Stimulated activated CD4-positive, alpha-beta T cell treated with anti-CD3 and anti-CD28 coated beads, Interleukin-4, amount 100 ng/mL, for 48 hours (primary cell): ENCODE data around the gene ADAMTS17.
"Not testable (repeated sequence)": the region's sequence is repeated elsewhere in the genome, so short reads cannot be mapped to it uniquely, and the experiment has no call there.

Experiments used
- DNase-seq, 2 donors: peaks; one replicate each; pipeline ENCODE4 v3.0.0-alpha.2; 2020; ENCODE audit warnings: low read depth in 2 of 2

The ADAMTS17 gene

DNA sequence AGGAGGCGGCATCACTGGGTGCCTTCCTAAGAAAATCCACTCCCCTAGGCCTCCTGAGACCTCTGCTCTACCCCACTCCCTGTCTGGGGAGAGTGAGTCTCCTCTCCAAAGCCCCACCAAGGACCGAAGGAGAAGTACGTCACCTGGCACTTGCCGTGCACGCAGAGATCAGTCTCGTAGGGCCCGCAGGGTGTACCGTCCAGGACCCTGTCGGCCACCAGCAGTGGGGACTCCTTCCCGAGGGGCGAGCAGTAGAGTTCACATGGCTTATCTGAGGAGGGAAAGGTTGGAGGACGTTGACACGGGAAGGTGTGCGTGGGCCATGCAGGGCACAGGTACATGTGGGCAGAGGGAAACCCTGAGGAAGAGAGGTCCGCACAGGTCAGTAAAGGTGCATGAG, 232.9 kb downstream of the ADAMTS17 start:
- DNase-seq, result no peak

DNA sequence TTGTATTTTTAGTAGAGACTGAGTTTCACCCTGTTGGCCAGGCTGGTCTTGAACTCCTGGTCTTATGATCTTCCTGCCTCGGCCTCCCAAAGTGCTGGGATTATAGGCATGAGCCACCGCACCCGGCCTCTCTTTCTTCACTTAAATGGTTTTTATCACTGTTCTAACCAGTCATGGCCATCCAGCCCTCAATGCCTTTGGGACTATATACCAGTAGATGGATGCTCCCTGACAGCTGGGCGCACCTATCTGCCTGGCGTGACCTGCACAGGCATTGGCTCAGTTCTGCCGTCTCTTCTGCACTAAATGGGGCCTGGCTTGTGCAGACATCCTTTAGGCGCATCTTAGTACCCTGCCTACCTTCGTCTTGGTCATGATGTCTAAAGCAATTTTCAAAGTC, 233.4 kb downstream of the ADAMTS17 start:
- no peak for DNase-seq

DNA sequence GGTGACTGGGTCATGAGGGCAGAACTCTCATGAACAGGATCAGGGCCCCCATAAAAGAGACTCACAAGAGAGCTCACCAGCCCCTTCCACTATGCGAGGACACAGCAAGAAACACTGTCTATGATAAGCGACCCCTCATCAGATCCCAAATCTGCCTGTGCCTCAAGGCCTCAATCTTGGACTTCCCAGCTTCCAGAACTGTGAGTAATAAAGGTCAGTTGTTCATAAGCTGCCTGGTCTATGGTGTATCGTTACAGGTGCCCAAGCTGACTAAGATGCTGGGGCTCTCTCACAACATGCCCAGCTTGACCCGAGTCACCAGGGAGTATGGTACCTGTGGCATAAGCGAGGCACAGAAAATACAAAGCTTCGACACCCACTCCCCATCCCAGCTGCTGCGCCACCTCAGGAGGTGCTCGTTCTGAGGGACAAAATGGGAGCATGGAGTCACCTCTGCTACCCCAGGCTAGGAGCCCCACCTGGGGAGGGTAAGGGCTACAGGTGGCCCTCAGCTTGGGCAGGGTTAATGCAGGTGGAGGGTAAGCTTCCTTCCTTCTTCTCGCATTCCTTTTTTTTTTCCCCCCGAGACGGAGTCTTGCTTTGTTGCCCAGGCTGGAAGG, 234.1 kb downstream of the ADAMTS17 start:
- no peak for DNase-seq

DNA sequence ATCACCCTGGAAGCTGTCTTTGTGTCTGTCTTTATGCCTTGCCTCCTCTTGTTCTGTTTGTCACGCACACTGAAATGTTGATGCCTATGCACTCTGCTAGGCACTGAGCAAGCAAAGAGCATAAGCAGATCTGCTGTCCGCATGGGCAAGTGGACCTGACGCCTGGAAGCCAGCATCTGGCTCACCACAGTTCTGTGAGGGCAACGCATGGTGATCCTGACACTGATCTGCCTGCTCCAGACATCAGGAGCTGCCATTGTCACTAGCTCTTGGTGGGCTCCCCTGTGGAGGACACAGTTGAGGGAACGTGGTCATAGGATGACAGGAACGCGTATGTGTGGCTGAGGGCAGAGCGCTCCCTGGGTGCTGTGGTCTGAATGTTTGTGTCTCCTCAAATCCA, 234.6 kb downstream of the ADAMTS17 start:
- DNase-seq, result no peak

DNA sequence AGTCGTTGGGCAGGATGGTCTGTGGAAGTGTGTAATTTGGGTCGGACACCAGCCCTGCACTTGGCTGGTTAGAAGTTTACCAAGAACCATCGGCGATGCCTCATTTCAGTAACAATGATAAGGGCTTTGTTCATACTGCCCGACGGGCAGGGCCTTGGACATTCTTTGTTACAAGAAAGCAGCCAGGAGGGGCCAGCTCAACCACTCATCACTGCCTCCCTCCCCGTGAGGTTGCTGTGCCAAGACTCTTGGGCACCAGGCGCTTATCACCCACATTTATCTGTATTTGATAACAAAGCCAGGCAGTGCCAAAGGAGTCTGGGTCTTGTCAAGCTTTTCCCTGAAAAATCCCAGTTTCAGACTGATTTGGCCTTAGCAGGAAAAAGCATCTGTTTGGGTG, 235.0 kb downstream of the ADAMTS17 start:
- no peak for DNase-seq

DNA sequence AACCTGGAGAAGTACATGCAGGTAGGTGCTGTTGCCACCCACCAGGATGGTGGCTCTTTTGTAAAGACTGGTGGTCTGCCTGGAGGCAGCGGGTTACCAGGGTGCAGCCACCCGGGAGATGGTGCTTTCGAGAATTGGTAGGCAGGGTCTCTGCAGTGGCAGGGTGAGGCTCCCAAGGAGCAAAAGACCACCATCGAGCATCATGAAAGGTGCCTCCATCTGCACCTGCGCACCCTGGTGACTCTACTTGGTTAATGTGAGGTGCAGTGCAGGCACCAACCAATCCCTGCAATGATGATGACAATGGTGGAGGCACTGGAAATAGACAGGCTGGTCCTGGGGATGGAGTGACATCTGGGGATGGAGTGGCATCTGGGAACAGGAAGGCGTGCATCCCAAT, 236.7 kb downstream of the ADAMTS17 start:
- DNase-seq, result no peak

DNA sequence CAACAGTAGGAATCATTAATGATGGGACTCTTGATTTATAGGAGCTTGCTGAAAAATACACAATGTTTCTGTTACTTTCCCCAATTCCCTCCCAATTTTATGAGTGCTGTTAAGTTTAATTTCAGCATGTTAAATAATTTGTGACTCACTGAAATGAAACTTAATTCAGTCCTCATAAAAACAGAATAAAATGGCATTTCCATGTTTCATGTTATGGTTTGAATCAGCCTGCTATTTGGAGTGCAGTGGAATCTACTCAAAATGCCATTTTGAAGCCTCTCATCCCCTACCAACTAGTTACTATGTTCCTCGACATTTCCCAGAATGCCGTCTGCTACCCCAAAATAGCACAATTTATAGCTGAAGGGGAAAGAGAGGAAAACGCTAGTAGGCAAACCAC, 237.5 kb downstream of the ADAMTS17 start:
- no peak for DNase-seq

DNA sequence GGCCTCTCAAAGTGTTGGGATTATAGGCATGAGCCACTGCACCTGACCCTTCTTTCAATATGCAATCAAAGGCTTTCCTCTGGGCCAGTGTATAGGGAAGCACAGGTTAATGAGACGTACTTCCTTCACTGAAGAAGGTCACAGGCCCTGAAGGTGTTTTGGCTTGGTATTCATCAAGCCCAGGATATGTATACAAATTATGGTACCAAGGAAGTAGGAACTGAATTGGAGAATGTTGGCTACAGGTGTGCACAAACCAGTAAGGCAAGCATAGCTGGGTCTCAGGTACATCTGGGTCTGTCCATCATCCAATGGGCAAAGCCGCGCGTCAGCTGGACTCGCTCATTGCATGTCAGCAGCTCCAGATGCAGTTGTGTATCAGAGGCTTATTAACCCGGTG, 237.9 kb downstream of the ADAMTS17 start:
- DNase-seq, result no peak

DNA sequence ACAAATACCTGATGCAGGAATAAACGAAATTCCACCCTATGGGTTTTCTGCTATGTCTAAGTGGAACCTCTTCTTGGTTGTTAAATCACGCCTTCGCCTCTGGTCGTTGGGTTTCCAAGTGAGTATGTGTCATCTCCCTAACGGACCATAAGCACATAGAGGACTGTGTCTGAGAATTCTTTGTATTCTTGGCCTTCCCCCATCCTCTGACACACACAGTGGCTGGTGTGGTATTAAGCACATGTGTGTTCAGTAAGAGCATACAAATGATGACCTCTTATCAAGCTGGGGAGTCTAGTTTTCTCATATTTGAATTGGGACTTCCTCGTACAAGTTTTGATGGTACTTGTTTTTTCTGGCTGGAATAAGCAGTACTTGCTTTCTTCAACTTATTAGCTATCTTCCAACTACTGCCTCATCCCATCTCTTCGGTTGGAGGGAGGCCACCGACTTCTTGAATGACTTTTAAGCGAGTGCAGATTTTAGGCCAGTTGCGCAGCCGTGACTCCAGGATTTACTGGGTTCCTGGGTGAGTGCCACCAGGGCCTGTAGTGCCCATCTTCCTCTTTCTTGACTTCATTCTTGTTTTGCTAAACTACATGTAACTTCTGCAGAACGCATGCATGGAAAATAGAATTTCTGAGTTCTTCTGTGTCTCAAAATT, 240.2 kb downstream of the ADAMTS17 start:
- DNase-seq, result no peak

DNA sequence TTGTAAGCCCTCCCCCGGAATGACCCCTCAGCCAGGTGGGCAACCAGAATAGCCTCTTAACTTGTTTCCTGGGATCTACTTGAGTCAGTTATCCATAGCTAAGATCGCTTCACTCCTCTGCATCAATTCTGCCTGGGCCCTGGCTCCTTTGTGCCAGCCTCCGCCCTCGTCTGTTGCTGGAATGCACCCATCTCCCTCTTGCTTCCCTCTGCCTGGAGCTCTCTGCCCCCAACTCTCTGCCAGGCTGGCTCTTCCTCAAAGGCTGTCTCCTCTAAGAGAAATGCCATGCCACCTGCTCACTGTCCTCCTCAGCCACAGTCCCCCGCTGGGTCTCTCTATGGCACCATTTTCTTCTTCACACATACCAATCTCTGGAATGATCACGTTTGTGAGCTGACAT, 240.8 kb downstream of the ADAMTS17 start:
- no peak for DNase-seq

DNA sequence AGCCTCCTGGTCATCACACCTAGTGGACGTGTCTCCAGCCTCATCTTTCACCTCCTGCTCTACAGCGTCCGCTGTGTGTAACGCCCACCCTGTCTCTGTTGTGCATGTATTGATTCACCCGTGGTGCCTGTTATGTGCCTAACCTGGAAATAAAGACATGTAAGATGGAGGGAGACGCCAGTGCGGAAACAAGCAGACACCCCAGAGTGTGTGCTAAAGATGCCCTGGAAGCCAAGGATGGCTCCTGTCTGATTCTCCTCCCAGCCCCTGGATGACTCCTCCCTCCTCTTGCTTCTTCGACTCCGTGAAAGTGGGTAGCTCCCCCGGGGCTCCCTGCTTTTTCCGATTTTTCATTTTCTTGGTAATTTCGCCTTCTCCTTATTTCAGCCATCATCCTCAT, 241.8 kb downstream of the ADAMTS17 start:
- no peak for DNase-seq

DNA sequence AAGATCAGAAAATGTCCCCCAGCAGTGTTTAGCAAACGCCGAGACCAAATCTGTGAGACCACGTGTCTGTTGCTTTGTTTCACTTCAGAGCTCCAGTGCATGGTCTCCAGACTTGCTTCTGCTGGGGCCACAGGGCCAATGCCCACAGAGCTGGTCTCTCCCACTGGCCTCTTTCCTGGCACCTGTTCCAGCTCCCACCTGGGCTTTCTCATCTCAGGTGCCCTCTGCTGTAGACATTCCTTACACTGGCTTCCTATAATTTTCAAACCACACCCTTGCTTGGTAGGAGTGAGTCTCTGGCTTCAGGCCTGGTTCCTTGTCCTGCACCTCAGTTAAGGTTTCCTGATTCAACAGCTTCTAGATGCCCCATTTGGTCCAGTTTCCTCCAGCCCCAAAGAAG, 243.1 kb downstream of the ADAMTS17 start:
- no peak for DNase-seq

DNA sequence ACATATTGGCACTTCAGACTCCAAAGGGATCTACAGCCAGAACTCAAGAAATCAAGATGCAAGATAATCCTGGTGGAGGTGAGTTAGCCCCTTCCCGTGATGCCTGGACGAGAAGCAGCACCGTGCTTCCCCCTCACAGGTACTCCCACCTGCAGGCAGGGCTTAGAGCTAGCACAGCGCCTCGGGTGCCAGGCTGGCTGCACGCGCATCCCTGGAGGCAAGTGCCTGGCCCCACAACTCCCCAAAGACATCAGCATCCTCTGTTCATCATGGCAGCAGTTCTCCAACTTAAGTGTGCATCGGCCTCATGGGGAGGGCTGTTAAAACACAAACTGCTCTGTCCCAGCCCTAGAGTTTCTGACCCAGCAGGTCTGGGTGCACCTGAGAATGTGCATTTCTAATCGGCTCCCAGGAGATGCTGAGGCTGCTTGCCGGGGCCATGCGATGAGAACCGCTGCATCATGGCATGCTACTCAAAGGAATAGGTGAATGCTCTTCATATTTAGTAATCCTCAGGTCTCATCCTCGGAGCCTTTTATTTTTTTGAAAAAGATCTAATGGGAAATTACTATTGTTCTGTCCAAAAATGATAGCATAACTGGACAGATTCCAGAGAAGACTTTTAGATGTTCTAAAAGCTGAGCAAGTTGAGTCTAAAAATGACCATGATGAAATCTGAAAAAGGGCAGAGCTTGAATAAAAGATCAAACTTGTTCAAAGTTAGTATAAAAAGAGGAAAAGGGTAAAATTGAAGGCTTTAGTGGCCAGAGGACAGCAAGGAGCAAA, 244.2 kb downstream of the ADAMTS17 start:
- no peak for DNase-seq

DNA sequence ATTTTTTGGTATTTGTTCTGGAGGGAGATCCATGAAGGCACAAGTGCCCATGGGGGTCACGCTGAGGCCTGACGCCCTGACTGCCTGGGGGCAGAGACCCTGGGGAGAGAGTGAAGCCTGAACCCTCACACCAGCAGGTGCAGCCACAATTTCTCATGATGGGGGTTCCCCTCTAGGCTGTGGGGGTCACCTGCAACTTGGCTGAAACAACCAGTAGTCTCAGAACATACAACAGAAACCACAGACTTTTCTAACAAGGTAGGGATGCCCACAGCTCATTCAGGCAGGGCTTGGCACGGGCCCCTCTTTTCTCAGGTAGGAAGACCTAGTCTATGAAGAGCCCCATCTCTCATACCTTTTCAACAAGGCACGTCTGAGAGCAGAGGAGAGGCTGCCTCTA, 245.1 kb downstream of the ADAMTS17 start:
- DNase-seq, result no peak

DNA sequence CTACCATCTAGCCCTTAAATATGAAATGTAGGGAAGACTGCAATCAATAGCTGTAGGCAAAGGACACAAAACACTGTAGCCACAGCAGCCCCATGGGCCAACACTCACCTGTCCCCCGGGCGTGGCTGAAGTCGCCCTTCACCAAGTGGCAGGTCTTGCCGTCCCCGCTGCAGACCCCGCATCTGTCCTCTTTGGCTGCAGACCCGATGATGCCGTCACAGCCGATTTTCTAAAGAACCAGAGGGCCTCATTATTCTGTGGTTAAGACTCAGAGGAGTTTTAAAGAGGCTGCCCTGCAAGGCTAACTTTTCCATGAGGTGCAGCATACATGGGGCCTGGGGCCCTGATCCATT, 245.6 kb downstream of the ADAMTS17 start:
- no peak for DNase-seq

DNA sequence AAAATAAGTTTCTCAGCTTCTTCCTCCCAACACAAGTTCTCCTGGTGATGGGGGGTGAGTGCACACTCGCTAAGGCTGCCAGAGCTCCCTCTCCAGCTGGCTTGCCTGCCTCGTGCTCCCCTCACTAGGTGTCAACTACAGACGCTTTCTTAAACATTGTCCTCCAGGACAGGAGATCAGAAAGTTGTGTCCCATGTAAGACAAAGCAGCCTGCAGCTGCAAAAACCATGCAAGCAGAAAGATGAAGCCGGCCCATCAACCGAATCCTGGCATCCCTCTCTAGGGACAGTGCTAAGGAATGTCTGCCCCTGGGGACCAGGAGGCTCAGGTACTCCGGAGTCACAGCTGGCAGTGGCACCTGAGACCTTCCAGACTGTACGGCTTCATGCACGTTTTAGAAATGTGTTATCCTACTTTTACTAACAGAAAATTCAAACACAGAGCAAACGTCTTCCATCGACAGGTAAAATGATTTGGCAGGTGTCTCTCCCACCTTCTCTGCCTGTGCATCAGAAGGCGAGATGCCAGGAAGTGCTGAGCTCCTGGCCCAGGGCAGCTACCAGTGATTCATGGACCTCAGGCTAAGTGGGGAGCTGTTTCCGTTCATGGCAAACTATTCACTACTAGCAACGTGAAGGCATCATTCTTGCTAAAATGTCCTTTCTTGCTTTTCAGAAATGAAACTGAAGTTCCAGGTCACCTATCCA, 246.1 kb downstream of the ADAMTS17 start:
- no peak for DNase-seq

DNA sequence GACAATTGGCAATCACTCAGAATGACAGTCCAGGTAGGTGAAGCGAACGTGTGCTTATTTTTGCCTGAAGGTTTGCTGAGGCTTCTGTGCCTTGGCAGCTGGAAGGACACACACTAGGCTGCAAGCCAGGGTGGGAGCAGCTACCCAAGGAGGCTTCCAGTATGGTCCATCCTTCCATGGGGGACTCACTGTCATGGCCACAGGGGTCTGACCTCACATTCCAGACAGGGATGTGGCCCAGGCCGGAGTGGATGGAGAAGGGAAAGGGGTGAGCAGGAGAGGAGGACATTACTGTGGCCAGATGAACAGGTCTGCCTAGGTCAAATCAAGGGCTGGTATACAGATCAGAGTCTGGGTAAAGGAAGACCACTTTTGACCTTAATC, 247.7 kb downstream of the ADAMTS17 start:
- DNase-seq, result no peak

DNA sequence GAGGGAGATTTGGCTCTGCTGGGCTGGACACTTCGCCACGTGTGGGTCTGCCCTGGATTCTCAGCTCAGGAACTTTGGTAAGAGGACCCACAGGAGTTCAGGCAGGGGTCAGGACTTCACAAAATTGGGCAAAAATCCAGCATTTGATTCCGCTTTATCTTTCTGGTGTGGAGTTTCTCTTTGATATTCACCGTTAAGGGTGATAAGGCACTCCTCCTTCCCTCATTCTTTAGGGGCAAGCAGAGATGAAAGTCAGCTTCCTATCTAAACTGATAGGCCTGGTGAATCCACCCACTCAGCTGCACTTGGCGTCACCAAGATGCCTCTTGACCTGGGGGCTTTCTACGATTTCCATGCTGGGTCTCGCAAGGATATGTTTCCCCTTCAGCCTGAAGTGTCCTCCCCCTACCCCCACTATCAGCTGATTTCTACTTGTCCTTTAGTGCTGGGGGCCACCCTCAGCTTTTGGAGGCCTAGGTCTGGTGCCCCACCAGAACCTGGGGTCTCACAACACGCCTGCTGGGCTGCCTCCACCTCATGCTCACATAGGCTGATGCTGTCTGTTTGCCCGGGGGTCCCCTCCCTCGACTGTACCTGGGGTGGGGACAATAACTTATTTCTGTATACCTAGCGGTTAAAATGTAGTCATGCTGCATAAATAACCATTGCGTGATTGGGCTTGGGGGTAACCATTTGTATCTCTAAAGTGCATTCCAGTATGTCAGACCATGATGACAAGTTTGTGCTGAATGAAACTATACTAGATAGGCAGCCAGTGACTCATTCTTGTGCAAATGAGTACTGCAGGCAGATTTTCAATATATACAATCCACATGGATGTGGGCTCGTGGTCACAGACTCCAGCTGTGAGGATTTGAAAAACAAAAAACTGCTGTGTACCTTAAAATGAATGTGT, 248.3 kb downstream of the ADAMTS17 start:
- DNase-seq, result no peak

DNA sequence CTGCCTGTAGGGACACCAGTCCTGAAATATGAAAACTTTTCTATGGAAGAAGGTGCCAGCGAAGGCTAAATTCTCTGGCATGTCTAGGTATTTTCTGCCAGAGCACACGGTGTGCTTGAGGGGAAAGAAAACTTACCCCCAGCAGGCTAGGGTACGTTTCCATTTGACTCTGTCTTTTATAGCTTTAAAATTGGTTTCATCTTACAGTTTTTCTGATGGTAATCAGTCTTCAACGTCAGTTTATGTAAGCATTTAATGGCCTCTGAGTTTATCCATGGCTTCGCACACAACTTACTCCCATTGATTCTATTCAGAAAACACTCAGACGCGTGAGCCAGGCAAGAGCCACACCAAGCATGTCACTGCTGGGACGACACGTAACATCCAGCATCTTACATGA, 249.7 kb downstream of the ADAMTS17 start:
- DNase-seq, result no peak

DNA sequence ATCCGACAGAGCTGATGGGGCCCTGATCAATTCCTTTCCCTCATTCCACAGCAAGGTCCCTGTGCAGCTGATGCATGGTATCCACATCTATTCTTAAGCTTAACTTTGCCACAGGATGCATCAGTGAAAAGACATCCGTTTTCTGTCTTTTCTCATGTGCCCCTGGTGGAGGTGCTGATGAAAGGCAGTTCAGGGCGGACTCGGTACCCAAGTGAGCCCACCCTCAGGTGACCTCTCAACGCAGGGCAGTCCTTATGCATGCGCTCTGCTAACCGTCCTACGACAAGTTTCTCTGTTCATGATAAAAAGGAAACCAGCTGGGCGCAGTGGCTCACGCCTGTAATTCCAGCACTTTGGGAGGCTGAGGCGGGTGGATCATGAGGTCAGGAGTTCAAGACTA, 251.4 kb downstream of the ADAMTS17 start:
- DNase-seq, result no peak

DNA sequence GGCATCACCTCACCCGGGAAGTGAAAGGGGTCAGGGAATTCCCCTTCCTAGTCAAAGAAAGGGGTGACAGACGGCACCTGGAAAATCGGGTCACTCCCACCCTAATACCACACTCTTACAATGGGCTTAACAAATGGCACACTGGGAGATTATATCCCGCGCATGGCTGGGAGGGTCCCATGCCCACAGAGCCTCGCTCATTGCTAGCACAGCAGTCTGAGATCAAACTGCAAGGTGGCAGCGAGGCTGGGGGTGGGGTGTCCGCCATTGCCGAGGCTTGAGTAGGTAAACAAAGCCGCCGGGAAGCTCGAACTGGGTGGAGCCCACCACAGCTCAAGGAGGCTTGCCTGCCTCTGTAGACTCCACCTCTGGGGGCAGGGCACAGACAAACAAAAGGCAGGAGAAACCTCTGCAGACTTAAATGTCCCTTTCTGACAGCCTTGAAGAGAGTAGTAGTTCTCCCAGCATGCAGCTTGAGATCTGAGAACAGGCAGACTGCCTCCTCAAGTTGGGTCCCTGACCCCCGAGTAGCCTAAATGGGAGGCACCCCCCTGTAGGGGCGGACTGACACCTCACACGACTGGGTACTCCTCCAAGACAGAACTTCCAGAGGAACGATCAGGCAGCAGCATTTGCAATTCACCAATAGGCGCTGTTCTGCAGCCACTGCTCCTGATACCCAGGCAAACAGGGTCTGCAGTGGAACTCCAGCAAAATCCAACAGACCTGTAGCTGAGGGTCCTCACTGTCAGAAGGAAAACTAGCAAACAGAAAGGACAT, 257.5 kb downstream of the ADAMTS17 start:
- DNase-seq, result not testable (repeated sequence)
